ENCODE data around the gene NUMA1.
A peak's percentile ranks its signal among the peaks of the same experiment; 100 is the strongest.

The NUMA1 gene

GRCh38 chr11:72058416-72059034, 21.8 kb downstream of the NUMA1 start:
- DNase-seq (ENCODE audit: low read depth): no peak

- no peak for DNase-seq (ENCODE audit: low read depth)
Observed at GRCh38 chr11:72048766-72049460, 31.4 kb downstream of the NUMA1 start.

GRCh38 chr11:72045849-72046248, 34.5 kb downstream of the NUMA1 start:
- DNase-seq (ENCODE audit: low read depth): no peak

GRCh38 chr11:72042064-72042745, 38.1 kb downstream of the NUMA1 start:
- DNase-seq (ENCODE audit: low read depth): no peak

DNA sequence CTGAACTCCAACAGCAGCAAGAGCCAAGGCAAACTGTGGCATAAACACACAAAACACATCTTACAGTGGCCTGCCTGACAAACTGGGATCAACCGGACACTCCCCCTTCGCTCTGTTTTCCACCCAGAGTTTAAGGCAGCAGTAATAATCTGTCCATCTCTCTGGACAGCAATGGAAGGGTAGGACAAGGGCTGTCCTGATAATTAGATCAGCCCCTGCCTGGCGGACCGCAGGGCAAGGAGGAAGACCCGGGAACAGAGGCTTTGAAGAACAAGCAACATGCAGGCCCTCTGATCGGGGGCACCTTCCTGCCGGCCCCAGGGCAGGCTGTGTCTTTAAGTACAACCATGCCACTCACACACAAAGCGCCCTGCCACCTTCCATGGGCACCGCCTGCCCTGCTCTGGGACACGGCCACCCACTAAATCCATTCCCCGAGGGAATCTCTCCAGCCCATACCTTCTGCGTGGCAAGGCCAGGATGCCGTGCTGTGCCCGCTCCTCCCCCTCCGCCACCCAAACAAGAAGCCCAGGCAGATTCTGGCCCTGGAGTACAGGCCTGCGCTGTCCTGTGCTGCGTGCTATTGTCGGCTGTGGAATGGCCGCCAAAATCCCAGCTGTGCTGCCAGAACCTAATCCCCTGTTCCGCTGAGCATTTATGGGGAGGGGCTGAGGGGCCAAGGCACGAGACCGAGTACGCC, 38.8 kb downstream of the NUMA1 start:
- DNase-seq (ENCODE audit: low read depth): peak; percentile 10

- DNase-seq (ENCODE audit: low read depth): peak; percentile 58
Observed at GRCh38 chr11:72040491-72041363, 39.6 kb downstream of the NUMA1 start.

DNA sequence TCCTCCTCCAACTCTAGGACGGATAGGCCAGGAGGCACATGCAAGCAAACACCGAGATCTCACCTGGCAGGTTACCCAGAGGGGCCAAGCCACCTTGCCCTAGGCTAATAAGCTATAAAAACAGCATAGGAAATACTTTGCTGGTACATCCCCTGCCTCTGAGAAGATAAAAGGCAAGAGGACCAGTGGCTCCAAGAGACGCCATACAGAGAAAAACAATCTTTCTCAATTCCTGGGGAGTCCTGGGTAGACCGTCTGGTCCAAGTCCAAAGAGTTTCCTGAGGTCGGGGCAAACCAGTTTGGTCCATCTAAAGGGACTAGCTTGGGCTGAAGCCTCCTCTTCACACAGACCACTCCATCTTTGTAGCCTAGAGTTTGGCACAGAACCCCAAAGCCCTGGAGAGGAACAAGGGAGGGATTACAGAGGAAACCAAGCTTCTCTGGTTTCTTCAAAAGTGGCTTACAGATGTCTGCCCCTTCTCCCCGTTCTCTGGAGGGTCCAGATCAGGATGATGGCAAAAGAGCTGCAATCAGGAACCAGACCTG, 40.4 kb downstream of the NUMA1 start:
- DNase-seq (ENCODE audit: low read depth): no peak

DNA sequence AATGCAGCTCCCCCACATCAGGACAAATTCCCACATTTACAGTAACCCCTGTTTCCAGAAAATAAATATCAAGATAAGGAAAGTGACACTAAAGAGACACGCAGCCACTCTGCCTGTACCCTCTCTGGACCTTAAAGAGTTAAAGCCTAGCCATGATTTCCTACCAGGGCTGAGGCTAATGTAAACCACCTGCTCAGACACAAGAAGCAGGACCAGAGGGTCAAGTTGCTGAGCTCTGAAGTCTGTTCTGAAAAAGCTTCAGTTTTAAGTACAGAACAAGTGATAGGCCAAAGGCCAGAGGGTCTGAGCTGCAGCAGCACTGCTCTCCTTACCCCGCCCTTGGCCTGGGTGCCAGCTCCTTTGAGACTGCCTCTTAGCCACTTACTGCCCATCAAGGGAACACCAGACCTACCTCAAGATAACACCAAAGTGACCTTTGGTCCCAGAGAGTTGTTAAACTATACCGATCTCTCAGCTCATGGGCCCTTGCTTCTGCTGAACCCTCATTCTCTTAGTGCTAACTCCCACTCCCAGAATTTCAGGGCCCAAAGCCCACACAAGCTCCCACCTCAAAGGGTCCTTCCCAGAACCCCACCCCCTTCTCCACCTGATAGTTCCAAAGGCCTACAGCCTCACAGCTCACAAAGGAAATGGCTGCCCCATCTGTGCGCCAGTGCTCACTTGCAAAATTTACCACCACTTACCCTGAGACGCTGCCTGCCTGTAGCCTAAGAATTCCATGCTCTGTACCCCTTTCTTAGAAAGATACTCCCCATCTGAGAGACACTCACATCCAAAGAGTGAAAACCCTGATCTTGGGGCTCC, 41.1 kb downstream of the NUMA1 start:
- no peak for DNase-seq (ENCODE audit: low read depth)

DNA sequence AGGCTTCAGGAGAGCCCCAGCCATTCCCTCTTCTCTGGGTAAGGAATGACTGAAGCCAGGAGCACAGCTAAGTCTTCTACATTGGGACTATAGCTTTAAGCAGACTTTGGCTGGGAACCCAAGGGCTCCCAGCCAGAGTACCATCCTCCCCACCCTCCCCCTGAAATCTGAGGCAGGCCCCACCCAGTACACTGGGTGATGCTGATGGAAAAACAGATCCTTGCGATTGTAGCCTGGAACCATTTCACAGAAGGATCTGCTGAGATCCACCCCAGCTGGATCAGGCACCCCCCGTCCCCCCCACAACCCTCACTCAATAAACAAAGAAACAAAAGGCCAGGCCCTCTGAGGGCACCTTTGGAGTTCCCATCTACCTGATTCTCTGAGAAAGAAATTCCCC, 41.9 kb downstream of the NUMA1 start:
- DNase-seq (ENCODE audit: low read depth): no peak

DNA sequence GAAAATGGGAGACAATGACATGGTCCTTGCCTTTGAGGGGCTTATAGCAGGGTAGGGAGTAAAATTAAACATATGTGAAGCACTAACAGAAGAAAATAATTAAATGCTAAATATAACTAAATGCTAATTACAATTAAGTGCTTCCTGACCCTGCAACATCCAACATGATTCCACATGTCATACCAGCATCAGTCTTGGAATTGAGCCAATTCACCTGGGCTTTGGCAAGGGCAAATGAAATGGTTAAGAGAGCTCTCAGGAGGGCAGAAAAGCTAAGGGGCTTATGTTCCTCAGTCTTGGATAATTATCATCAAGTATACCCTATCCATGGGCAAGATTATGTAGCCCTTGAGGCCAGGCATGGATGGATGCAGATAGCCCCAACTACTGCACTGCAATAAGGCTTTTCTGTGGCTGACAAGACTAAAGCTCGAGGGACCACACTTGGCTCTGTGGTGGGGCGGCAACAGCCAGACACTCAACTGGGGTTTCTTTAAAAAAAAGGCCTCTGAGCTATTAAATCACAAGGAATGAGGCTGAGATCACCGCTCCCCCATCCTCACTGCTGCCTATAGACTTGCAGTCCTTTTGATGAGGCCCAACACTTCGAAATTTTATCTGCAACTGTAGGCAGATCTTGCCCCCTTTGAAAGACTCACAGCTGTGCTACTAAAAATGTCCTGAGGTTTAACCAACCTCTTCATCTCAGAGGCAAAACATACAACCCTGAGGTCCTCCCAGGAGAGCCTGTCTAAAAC, 42.6 kb downstream of the NUMA1 start:
- DNase-seq (ENCODE audit: low read depth): no peak

GRCh38 chr11:72036687-72037086, 43.7 kb downstream of the NUMA1 start:
- DNase-seq (ENCODE audit: low read depth): no peak

DNA sequence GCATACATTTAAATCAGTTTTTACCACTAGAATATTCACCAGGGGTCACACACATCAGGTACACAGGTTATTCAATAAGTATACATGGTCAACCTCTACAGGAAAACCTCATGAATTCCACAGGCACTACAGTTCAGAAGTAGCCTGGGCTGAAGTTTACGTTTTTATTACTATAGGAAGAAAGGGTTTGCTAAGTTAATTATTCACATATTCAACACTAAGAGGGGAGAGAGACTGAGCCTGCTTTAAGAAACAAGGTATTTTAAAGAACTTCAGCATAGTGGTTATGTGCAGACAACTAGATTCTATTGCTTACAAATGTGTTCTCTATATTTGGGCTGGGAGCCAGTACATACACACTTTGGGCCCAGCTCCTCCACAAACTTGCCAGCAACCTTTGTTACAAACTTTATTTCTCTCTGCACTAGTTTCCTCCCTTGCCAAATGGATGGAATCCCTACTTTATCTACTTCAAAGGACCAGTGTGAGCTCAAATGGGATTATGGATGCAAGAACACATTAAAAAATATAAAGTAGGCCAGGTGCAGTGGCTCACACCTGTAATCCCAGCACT, 49.8 kb downstream of the NUMA1 start:
- DNase-seq (ENCODE audit: low read depth): no peak

DNA sequence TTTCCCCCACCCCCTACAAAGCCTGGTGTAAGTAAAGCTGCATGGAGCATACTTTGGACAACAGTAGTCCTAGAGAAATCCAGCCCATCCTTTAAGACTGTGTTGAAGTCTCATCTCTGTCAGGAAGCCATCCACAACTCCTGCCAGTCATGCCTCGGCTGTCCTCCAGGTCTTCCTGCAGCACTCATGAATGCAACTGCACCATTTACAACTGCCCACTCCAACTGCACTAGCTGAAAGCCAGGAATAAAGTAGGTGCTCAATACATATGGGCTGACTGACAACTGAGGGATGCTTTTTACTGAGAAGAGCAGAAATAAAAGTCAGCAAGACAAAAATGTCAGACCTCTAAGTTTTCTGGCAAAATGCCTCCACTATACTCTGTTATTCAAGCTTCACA, 54.3 kb downstream of the NUMA1 start:
- DNase-seq (ENCODE audit: low read depth): no peak

GRCh38 chr11:72024069-72024754, 56.1 kb downstream of the NUMA1 start:
- DNase-seq (ENCODE audit: low read depth): no peak

GRCh38 chr11:72023335-72023734, 57.0 kb downstream of the NUMA1 start:
- DNase-seq (ENCODE audit: low read depth): no peak

DNA sequence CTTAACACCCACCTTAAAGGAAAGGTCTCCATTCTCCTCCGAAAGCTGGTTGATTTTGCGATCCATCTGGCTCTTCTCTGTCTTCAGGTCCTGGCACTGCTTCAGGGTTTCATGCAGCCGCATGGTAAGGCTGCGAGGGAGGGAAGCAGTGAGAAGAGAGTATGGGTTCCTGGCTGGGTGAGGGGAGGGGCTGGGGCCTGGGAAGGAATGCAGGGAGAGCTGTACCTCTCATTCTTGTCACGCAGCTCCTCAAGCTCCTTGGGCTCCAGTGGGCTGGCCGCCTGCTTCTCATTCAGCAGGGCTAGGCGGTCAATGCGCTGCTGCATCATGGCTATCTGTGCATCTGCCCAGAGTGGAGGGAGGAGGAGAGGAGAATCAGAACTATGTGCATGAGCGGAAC, 62.2 kb downstream of the NUMA1 start:
- DNase-seq (ENCODE audit: low read depth): no peak

- DNase-seq (ENCODE audit: low read depth): no peak
Observed at GRCh38 chr11:72015511-72016061, 64.8 kb downstream of the NUMA1 start.

GRCh38 chr11:72014761-72015320, 65.5 kb downstream of the NUMA1 start:
- no peak for DNase-seq (ENCODE audit: low read depth)
